ENCODE results near the gene OTOS.

- no peak for TF ChIP-seq CTCF (conservative IDR thresholded peaks at IDR 0.05; ENCODE audit: low read length)
- TF ChIP-seq EZH2phosphoT487 (IDR thresholded peaks at IDR 0.05; ENCODE audit: borderline replicate concordance, low read depth, low read length) = no peak
Observed at GRCh38 chr2:240129731-240130392, 10.6 kb downstream of the OTOS start.
